Measurements from ENCODE around the gene GPANK1. TPM values are rescaled to one million over a fixed set of nuclear protein-coding genes. Genes with fewer than 3 reads are reported as not detected.

Gene GPANK1
- total and polyA plus RNA-seq, 2 donors (not counting 1 experiment from before 2014, with no cell fraction given), result 22.6 to 24.3 TPM

- no peak for TF ChIP-seq EZH2 (IDR thresholded peaks at IDR 0.05; ENCODE audit: borderline replicate concordance, insufficient read depth, low read depth, low read length, poor library complexity, severe bottlenecking)
- no peak for TF ChIP-seq CTCF (IDR thresholded peaks at IDR 0.05)
- POLR2A ChIA-PET, result interaction anchor here (0.6 to 5.9 kb wide), 6 partner anchors 7 to 1045 kb away, joined by 3 to 57 read pairs (median 4); partner anchors contain the start of genes BAG6, EHMT2 and PRRC2A
- H3K27ac Mint-ChIP-seq, result peak overlapping the region; percentile 89
- Histone ChIP-seq H3K4me1 (ENCODE audit: control insufficient read depth in 2 of 2, insufficient read depth in 2 of 2, low read length in 2 of 2) (peaks cover 43 to 62% of the 10 kb centered on the region in 2 donors), H3K4me2 (replicated peaks; ENCODE audit: low read depth, low read length, poor library complexity, severe bottlenecking) (peak overlapping the region; percentile 88), H3K9me3 (ENCODE audit: control extremely low read depth in 1 of 3, control insufficient read depth in 2 of 3, insufficient read depth in 1 of 3, low read length in 2 of 3) (no peaks in the 10 kb centered on the region), H3K79me2 (ENCODE audit: control insufficient read depth, insufficient read depth, low read length) (peaks cover 96% of the 10 kb centered on the region), H3K27me3 (replicated peaks in 1 of 4; ENCODE audit: control extremely low read depth in 1 of 4, control insufficient read depth in 3 of 4, insufficient read depth in 4 of 4, low read length in 3 of 4) (no peaks in the 10 kb centered on the region), H3K27ac (ENCODE audit: low read length in 2 of 2) (peak overlapping the region; percentile 50 to 77), H3K4me3 (ENCODE audit: control extremely low read depth in 1 of 5, extremely low read depth in 1 of 5, insufficient read depth in 1 of 5, low read depth in 2 of 5, low read length in 4 of 5) (peak overlapping the region; percentile 63 to 98 (median 86)), H2AFZ (ENCODE audit: insufficient read depth, low read depth, low read length, poor library complexity, severe bottlenecking) (peak overlapping the region; percentile 69), H3K9ac (ENCODE audit: low read length) (peak overlapping the region; percentile 87), H3K36me3 (replicated peaks in 1 of 2; ENCODE audit: control extremely low read depth in 1 of 2, control insufficient read depth in 1 of 2, extremely low read depth in 1 of 2, insufficient read depth in 2 of 2, low read length in 1 of 2) (peaks cover 0 to 45% of the 10 kb centered on the region in 2 experiments), H4K20me1 (ENCODE audit: control insufficient read depth, insufficient read depth, low read length, poor library complexity, severe bottlenecking) (peaks cover 24% of the 10 kb centered on the region)
- H3K27me3 Mint-ChIP-seq, result no peaks in the 10 kb centered on the region
- CTCF ChIA-PET, result interaction anchor here (1.0 to 2.4 kb wide), 4 partner anchors 8 to 113 kb away, joined by 3 to 10 read pairs (median 6); partner anchors contain the start of gene NFKBIL1
- H3K4me1 Mint-ChIP-seq, result peaks cover 69% of the 10 kb centered on the region
- WGBS (ENCODE audit: insufficient coverage), result 41% methylated on average over 12 of the region's 13 CpGs
- no peaks in the 10 kb centered on the region for H3K9me3 Mint-ChIP-seq (ENCODE audit: insufficient read depth)
- peak; percentile 37 for ATAC-seq (ENCODE audit: low read depth)
- intact Hi-C loops (cut with micrococcal nuclease), result loop anchor here (1.0 to 10.0 kb wide), 3 partner anchors 8 to 1445 kb away; partner anchors contain the start of genes BAG6 and TRIM26
- peak overlapping the region; percentile 94 for H3K4me3 Mint-ChIP-seq
- DNase-seq, result peak; percentile 69
These were observed 5.0 kb downstream of the GPANK1 start for GRCh38 chr6:31659649-31660380.

Data from B cell (primary cell).